Testis (tissue), 2 donors: ENCODE data around the gene NPAT.

Experiments used
- CTCF ChIP-seq, 3 experiments: fragments of 450-650 bp in 2 of 3; fragments of 200-600 bp in 1 of 3; sonication (generic) in 1 of 3; IDR thresholded peaks; one replicate each; pipeline ENCODE4 v1.5.1; 2016 to 2019; ENCODE audit warnings: antibody characterized with exemption in 3 of 3, mild to moderate bottlenecking in 2 of 3, moderate library complexity in 1 of 3
- POLR2A ChIP-seq: fragments of 450-650 bp; IDR thresholded peaks from one replicate; pipeline ENCODE4 v1.6.1; 2017; ENCODE audit warnings: antibody characterized with exemption, mild to moderate bottlenecking, moderate library complexity

- TF ChIP-seq CTCF (IDR thresholded peaks at IDR 0.05) (no peak), POLR2A (no peak)
These were observed 100.2 kb downstream of the NPAT start for GRCh38 chr11:108122166-108122628.
